ENCODE results near the gene KIF3B.
"Not testable (repeated sequence)": the region's sequence is repeated elsewhere in the genome, so short reads cannot be mapped to it uniquely, and the experiment has no call there.

Gene KIF3B

GRCh38 chr20:32320305-32320704 lies 42.9 kb downstream of the KIF3B start:
- DNase-seq (ENCODE audit: low read depth): no peak
- no peak for TF ChIP-seq CTCF (IDR thresholded peaks at IDR 0.05; ENCODE audit: low read depth, low read length, missing control alignments)
- H3K4me3 ChIP-seq (ENCODE audit: low read depth, low read length): no peak overlapping the region

GRCh38 chr20:32321390-32321789 lies 43.9 kb downstream of the KIF3B start:
- no peak for TF ChIP-seq CTCF (IDR thresholded peaks at IDR 0.05; ENCODE audit: low read depth, low read length, missing control alignments)
- no peak for DNase-seq (ENCODE audit: low read depth)
- no peak overlapping the region for H3K4me3 ChIP-seq (ENCODE audit: low read depth, low read length)

- not testable (repeated sequence) for H3K4me3 ChIP-seq (ENCODE audit: low read depth, low read length)
These were observed 44.8 kb downstream of the KIF3B start for GRCh38 chr20:32322260-32322659.

GRCh38 chr20:32323761-32324160 lies 46.3 kb downstream of the KIF3B start:
- DNase-seq (ENCODE audit: low read depth); H3K4me3 ChIP-seq (ENCODE audit: low read depth, low read length): not testable (repeated sequence)

More at GRCh38 chr20:32322260-32322659, 44.8 kb downstream of the KIF3B start:
- DNase-seq (ENCODE audit: low read depth): not testable (repeated sequence)

- no peak for DNase-seq (ENCODE audit: low read depth)
- H3K4me3 ChIP-seq (ENCODE audit: low read depth, low read length): no peak overlapping the region
- TF ChIP-seq CTCF (IDR thresholded peaks at IDR 0.05; ENCODE audit: low read depth, low read length, missing control alignments): no peak
These were observed 48.5 kb downstream of the KIF3B start for GRCh38 chr20:32325706-32326503.

- DNase-seq (ENCODE audit: low read depth): no peak
- H3K4me3 ChIP-seq (ENCODE audit: low read depth, low read length): no peak overlapping the region
- no peak for TF ChIP-seq CTCF (IDR thresholded peaks at IDR 0.05; ENCODE audit: low read depth, low read length, missing control alignments)
These were observed 49.0 kb downstream of the KIF3B start for GRCh38 chr20:32326504-32326845.

- no peak for DNase-seq (ENCODE audit: low read depth)
- TF ChIP-seq CTCF (IDR thresholded peaks at IDR 0.05; ENCODE audit: low read depth, low read length, missing control alignments): no peak
These were observed 49.7 kb downstream of the KIF3B start for GRCh38 chr20:32327087-32327681.

More at GRCh38 chr20:32327087-32327681, 49.7 kb downstream of the KIF3B start:
- no peak overlapping the region for H3K4me3 ChIP-seq (ENCODE audit: low read depth, low read length)

Measured in GM12864 (cell line).